Inflammatory macrophage treated with lipopolysaccharide for 4 hours (primary cell): ENCODE measurements around the gene INPP5F.
A peak's percentile ranks its signal among the peaks of the same experiment; 100 is the strongest.
"Not testable (repeated sequence)": the region's sequence is repeated elsewhere in the genome, so short reads cannot be mapped to it uniquely, and the experiment has no call there.

Source experiments
- DNase-seq: peaks from one replicate; pipeline ENCODE4 v3.0.0-alpha.2; 2020

Gene INPP5F

GRCh38 chr10:119827430-119827829, 101.6 kb downstream of the INPP5F start:
- DNase-seq, result no peak

- DNase-seq, result no peak
Observed at GRCh38 chr10:119829429-119829828, 103.6 kb downstream of the INPP5F start.

- peak; percentile 27 for DNase-seq
Observed at GRCh38 chr10:119830851-119831250, 105.0 kb downstream of the INPP5F start.

GRCh38 chr10:119831656-119832055, 105.8 kb downstream of the INPP5F start:
- no peak for DNase-seq

GRCh38 chr10:119832951-119833350, 107.1 kb downstream of the INPP5F start:
- DNase-seq, result no peak

GRCh38 chr10:119834188-119834587, 108.3 kb downstream of the INPP5F start:
- no peak for DNase-seq

GRCh38 chr10:119845656-119846055, 119.8 kb downstream of the INPP5F start:
- peak; percentile 84 for DNase-seq

- DNase-seq, result no peak
Observed at GRCh38 chr10:119849031-119849789, 123.4 kb downstream of the INPP5F start.

GRCh38 chr10:119849944-119850343, 124.1 kb downstream of the INPP5F start:
- no peak for DNase-seq

- no peak for DNase-seq
Observed at GRCh38 chr10:119852277-119852676, 126.4 kb downstream of the INPP5F start.

- no peak for DNase-seq
Observed at GRCh38 chr10:119852822-119853221, 127.0 kb downstream of the INPP5F start.

GRCh38 chr10:119853574-119853973, 127.7 kb downstream of the INPP5F start:
- no peak for DNase-seq

- no peak for DNase-seq
Observed at GRCh38 chr10:119858063-119858462, 132.2 kb downstream of the INPP5F start.

GRCh38 chr10:119859420-119860258, 133.8 kb downstream of the INPP5F start:
- peak; percentile 54 for DNase-seq

- DNase-seq, result no peak
Observed at GRCh38 chr10:119860866-119861607, 135.2 kb downstream of the INPP5F start.

- DNase-seq, result no peak
Observed at GRCh38 chr10:119862524-119862923, 136.7 kb downstream of the INPP5F start.

GRCh38 chr10:119863951-119864565, 138.2 kb downstream of the INPP5F start:
- DNase-seq, result peak; percentile 34

GRCh38 chr10:119865699-119866240, 139.9 kb downstream of the INPP5F start:
- no peak for DNase-seq

GRCh38 chr10:119867317-119867716, 141.5 kb downstream of the INPP5F start:
- DNase-seq, result no peak

- not testable (repeated sequence) for DNase-seq
Observed at GRCh38 chr10:119869398-119869797, 143.5 kb downstream of the INPP5F start.

GRCh38 chr10:119871881-119872609, 146.2 kb downstream of the INPP5F start:
- peak; percentile 64 for DNase-seq

- DNase-seq, result no peak
Observed at GRCh38 chr10:119872610-119872859, 146.7 kb downstream of the INPP5F start, which contains the start of gene MCMBP. Gene MCMBP, minus strand, starts transcription at chr10:119872843. Its CDS starts 259 bp downstream, at chr10:119872584.
